ENCODE measurements around the gene DNM3.

Gene DNM3

DNA sequence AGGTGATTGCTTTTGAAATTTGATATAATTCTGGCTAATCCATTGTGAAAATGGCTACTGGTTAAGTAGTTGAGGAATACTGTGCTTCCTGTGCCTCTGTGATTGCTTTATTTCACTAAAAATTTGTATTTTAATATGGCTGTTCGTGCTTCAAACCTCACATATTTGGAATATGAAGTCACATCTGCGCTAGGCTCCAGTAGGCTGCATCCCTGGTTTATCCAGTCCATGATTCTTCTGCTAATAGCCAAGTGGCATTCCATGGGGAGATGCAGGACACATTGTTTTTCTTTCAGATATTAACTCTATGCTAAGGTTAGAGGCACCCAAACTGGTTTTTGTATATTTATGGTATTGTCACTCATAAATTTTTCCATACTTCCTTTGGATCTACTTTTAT lies 25.9 kb downstream of the DNM3 start:
- H3K9me3 ChIP-seq (ENCODE audit: control insufficient read depth, insufficient read depth, low read length): no peaks in the 10 kb centered on the region
- no peaks in the 10 kb centered on the region; the same call in 1 of the 2 replicates for H3K27me3 ChIP-seq (ENCODE audit: control insufficient read depth, low read length)

DNA sequence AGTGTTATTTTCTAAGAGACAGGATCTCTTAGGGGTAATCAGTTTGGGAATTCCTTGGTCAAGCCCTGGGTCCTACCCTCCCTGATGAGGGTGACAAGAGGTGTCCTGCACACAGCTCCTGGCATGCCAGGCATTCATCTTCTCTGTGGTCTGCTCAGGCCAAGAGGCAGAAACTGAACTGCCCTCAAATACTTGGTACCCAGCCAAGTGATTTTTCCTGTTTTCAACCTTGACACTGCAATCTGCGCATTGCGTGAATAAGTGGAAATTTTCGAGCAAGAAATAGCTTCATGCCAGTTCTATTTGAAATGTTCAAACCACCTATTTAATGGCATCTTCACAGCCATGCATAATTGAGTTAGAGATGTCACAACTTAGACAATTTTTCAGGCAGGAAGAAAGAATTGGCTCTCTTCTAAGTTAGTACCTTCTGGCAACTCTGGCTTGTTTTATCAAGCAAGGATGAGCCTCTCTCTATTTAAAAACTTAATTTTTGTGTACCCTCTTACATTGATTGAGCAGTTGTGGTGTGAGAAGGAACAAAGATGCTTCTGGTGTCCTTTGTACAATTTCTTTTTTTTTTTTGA lies 27.0 kb downstream of the DNM3 start:
- Histone ChIP-seq H4K20me1 (ENCODE audit: control insufficient read depth, insufficient read depth, low read depth, low read length) (no peaks in the 10 kb centered on the region), H3K27me3 (ENCODE audit: control insufficient read depth, low read length) (no peaks in the 10 kb centered on the region; the same call in 1 of the 2 replicates), H3K4me3 (ENCODE audit: low read length) (no peak overlapping the region), H3K27ac (ENCODE audit: low read depth, low read length) (no peak overlapping the region), H3K4me1 (ENCODE audit: control insufficient read depth, low read length) (no peaks in the 10 kb centered on the region), H3K9me2 (replicated peaks; ENCODE audit: control insufficient read depth, low read length) (no peaks in the 10 kb centered on the region), H3K9me3 (ENCODE audit: control insufficient read depth, insufficient read depth, low read length) (no peaks in the 10 kb centered on the region), H3K36me3 (ENCODE audit: control insufficient read depth, low read length) (no peaks in the 10 kb centered on the region), H3K4me2 (ENCODE audit: low read length) (no peak overlapping the region), H3F3A (ENCODE audit: control insufficient read depth, insufficient read depth) (no peaks in the 10 kb centered on the region), H3K79me2 (ENCODE audit: control insufficient read depth, low read length) (no peaks in the 10 kb centered on the region)
- TF ChIP-seq EZH2phosphoT487 (IDR thresholded peaks at IDR 0.05; ENCODE audit: borderline replicate concordance, low read length): no peak
- TF ChIP-seq, protein P1, sequence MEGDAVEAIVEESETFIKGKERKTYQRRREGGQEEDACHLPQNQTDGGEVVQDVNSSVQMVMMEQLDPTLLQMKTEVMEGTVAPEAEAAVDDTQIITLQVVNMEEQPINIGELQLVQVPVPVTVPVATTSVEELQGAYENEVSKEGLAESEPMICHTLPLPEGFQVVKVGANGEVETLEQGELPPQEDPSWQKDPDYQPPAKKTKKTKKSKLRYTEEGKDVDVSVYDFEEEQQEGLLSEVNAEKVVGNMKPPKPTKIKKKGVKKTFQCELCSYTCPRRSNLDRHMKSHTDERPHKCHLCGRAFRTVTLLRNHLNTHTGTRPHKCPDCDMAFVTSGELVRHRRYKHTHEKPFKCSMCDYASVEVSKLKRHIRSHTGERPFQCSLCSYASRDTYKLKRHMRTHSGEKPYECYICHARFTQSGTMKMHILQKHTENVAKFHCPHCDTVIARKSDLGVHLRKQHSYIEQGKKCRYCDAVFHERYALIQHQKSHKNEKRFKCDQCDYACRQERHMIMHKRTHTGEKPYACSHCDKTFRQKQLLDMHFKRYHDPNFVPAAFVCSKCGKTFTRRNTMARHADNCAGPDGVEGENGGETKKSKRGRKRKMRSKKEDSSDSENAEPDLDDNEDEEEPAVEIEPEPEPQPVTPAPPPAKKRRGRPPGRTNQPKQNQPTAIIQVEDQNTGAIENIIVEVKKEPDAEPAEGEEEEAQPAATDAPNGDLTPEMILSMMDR (IDR thresholded peaks at IDR 0.05; ENCODE audit: low read depth, low read length, poor library complexity, severe bottlenecking): no peak

More for the DNA sequence above, 25.9 kb downstream of the DNM3 start:
- H3K79me2 ChIP-seq (ENCODE audit: control insufficient read depth, low read length): no peaks in the 10 kb centered on the region
- H4K20me1 ChIP-seq (ENCODE audit: control insufficient read depth, insufficient read depth, low read depth, low read length): no peaks in the 10 kb centered on the region
- no peaks in the 10 kb centered on the region for H3K36me3 ChIP-seq (ENCODE audit: control insufficient read depth, low read length)
- TF ChIP-seq EZH2phosphoT487 (IDR thresholded peaks at IDR 0.05; ENCODE audit: borderline replicate concordance, low read length): no peak
- TF ChIP-seq, protein P1 (IDR thresholded peaks at IDR 0.05; ENCODE audit: low read depth, low read length, poor library complexity, severe bottlenecking): no peak
- H3K4me2 ChIP-seq (ENCODE audit: low read length): no peak overlapping the region
- H3K27ac ChIP-seq (ENCODE audit: low read depth, low read length): no peak overlapping the region
- no peaks in the 10 kb centered on the region for H3K4me1 ChIP-seq (ENCODE audit: control insufficient read depth, low read length)
- H3K9me2 ChIP-seq (replicated peaks; ENCODE audit: control insufficient read depth, low read length): no peaks in the 10 kb centered on the region
- no peaks in the 10 kb centered on the region for H3F3A ChIP-seq (ENCODE audit: control insufficient read depth, insufficient read depth)
- H3K4me3 ChIP-seq (ENCODE audit: low read length): no peak overlapping the region

DNA sequence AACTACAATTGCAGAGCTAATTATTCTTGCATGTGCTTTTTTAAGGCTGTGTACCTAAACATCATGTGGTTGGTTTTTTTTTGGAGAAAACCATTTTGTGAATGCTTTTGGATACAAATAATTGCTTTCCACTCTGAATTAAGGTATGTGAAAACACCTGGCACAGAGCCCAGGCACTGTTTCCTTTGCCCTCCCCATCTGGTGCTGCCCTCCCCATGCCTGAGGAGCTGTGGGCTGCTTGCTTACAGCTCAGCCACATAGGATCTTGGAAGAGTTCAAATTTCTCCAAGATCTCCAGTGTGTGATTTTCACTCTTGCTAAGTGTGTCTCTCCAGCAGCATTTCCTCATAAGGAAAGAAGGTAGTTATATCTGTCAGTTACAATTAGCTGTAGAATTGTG lies 27.8 kb downstream of the DNM3 start:
- no peaks in the 10 kb centered on the region for H3K4me1 ChIP-seq (ENCODE audit: control insufficient read depth, low read length)
- H3K27me3 ChIP-seq (ENCODE audit: control insufficient read depth, low read length): no peaks in the 10 kb centered on the region; the same call in 1 of the 2 replicates
- no peak overlapping the region for H3K4me3 ChIP-seq (ENCODE audit: low read length)
- no peak overlapping the region for H3K27ac ChIP-seq (ENCODE audit: low read depth, low read length)
- no peak overlapping the region for H3K4me2 ChIP-seq (ENCODE audit: low read length)
- TF ChIP-seq, protein P1 (IDR thresholded peaks at IDR 0.05; ENCODE audit: low read depth, low read length, poor library complexity, severe bottlenecking): no peak
- TF ChIP-seq EZH2phosphoT487 (IDR thresholded peaks at IDR 0.05; ENCODE audit: borderline replicate concordance, low read length): no peak
- H3K9me3 ChIP-seq (ENCODE audit: control insufficient read depth, insufficient read depth, low read length): no peaks in the 10 kb centered on the region
- H3K36me3 ChIP-seq (ENCODE audit: control insufficient read depth, low read length): no peaks in the 10 kb centered on the region
- H3K9me2 ChIP-seq (replicated peaks; ENCODE audit: control insufficient read depth, low read length): no peaks in the 10 kb centered on the region
- no peaks in the 10 kb centered on the region for H3K79me2 ChIP-seq (ENCODE audit: control insufficient read depth, low read length)
- no peaks in the 10 kb centered on the region for H4K20me1 ChIP-seq (ENCODE audit: control insufficient read depth, insufficient read depth, low read depth, low read length)
- no peaks in the 10 kb centered on the region for H3F3A ChIP-seq (ENCODE audit: control insufficient read depth, insufficient read depth)

All from DOHH2 (cell line).